ENCODE measurements around the gene MTARC2. TPM values are rescaled to one million over a fixed set of nuclear protein-coding genes. Genes with fewer than 3 reads are reported as not detected.

MTARC2 gene
- total RNA-seq, 2 donors from 2014 or later: 12.3 to 14.5 TPM

- H3K27me3 ChIP-seq (ENCODE audit: control insufficient read depth, insufficient read depth, low read length, poor library complexity, severe bottlenecking): no peaks in the 10 kb centered on the region
- peak; percentile 46 for DNase-seq
- H3K27ac ChIP-seq (ENCODE audit: low read depth, low read length): peak overlapping the region; percentile 38
- Mint-ChIP-seq H3K27me3 (ENCODE audit: insufficient read depth) (no peaks in the 10 kb centered on the region), H3K36me3 (ENCODE audit: low read depth) (peaks cover 53% of the 10 kb centered on the region), H3K4me3 (no peak overlapping the region), H3K9me3 (no peaks in the 10 kb centered on the region), H3K4me1 (no peaks in the 10 kb centered on the region), H3K27ac (no peak overlapping the region)
- 81 to 83% methylated on average over 4 to 11 of the region's 11 CpGs for WGBS, 2 experiments (ENCODE audit: insufficient coverage in 1 of 2, insufficient read length in 1 of 2)
- H3K36me3 ChIP-seq (ENCODE audit: control insufficient read depth, insufficient read depth, low read length): peaks cover 18% of the 10 kb centered on the region
- H3K4me1 ChIP-seq (ENCODE audit: control insufficient read depth, insufficient read depth, low read length): no peaks in the 10 kb centered on the region
- no peak overlapping the region for H3K4me3 ChIP-seq (ENCODE audit: low read length)
- TF ChIP-seq CTCF (conservative IDR thresholded peaks at IDR 0.05): no peak
- H3K9ac ChIP-seq (ENCODE audit: extremely low read depth, low read length, poor library complexity, severe bottlenecking): no peak overlapping the region
- H3K9me3 ChIP-seq (ENCODE audit: control insufficient read depth, low read length): no peaks in the 10 kb centered on the region
Observed at GRCh38 chr1:220808345-220809186, 60.4 kb downstream of the MTARC2 start.

GRCh38 chr1:220809187-220809550 lies 61.0 kb downstream of the MTARC2 start:
- no peak overlapping the region for H3K4me3 ChIP-seq (ENCODE audit: low read length)
- no peak for TF ChIP-seq CTCF (conservative IDR thresholded peaks at IDR 0.05)
- H3K27me3 Mint-ChIP-seq (ENCODE audit: insufficient read depth): no peaks in the 10 kb centered on the region
- H3K27me3 ChIP-seq (ENCODE audit: control insufficient read depth, insufficient read depth, low read length, poor library complexity, severe bottlenecking): no peaks in the 10 kb centered on the region
- DNase-seq: peak; percentile 13
- 95 to 100% methylated on average over 1 to 5 of the region's 6 CpGs for WGBS, 2 experiments (ENCODE audit: insufficient coverage in 1 of 2, insufficient read length in 1 of 2)
- H3K36me3 ChIP-seq (ENCODE audit: control insufficient read depth, insufficient read depth, low read length): peaks cover 19% of the 10 kb centered on the region
- peaks cover 57% of the 10 kb centered on the region for H3K36me3 Mint-ChIP-seq (ENCODE audit: low read depth)
- H3K4me1 Mint-ChIP-seq: no peaks in the 10 kb centered on the region
- no peak overlapping the region for H3K9ac ChIP-seq (ENCODE audit: extremely low read depth, low read length, poor library complexity, severe bottlenecking)
- no peaks in the 10 kb centered on the region for H3K4me1 ChIP-seq (ENCODE audit: control insufficient read depth, insufficient read depth, low read length)
- H3K9me3 ChIP-seq (ENCODE audit: control insufficient read depth, low read length): no peaks in the 10 kb centered on the region
- no peak overlapping the region for H3K4me3 Mint-ChIP-seq
- peak overlapping the region; percentile 38 for H3K27ac ChIP-seq (ENCODE audit: low read depth, low read length)
- no peaks in the 10 kb centered on the region for H3K9me3 Mint-ChIP-seq
- no peak overlapping the region for H3K27ac Mint-ChIP-seq

GRCh38 chr1:220809704-220810103 lies 61.6 kb downstream of the MTARC2 start:
- H3K9me3 Mint-ChIP-seq: no peaks in the 10 kb centered on the region
- DNase-seq: peak; percentile 48
- H3K36me3 ChIP-seq (ENCODE audit: control insufficient read depth, insufficient read depth, low read length): peaks cover 19% of the 10 kb centered on the region

More at GRCh38 chr1:220809704-220810103, 61.6 kb downstream of the MTARC2 start:
- no peak overlapping the region for H3K4me3 ChIP-seq (ENCODE audit: low read length)
- H3K4me1 Mint-ChIP-seq: no peaks in the 10 kb centered on the region
- H3K9me3 ChIP-seq (ENCODE audit: control insufficient read depth, low read length): no peaks in the 10 kb centered on the region
- no peak overlapping the region for H3K27ac ChIP-seq (ENCODE audit: low read depth, low read length)
- H3K9ac ChIP-seq (ENCODE audit: extremely low read depth, low read length, poor library complexity, severe bottlenecking): no peak overlapping the region
- H3K4me1 ChIP-seq (ENCODE audit: control insufficient read depth, insufficient read depth, low read length): no peaks in the 10 kb centered on the region
- H3K27me3 ChIP-seq (ENCODE audit: control insufficient read depth, insufficient read depth, low read length, poor library complexity, severe bottlenecking): no peaks in the 10 kb centered on the region
- peaks cover 61% of the 10 kb centered on the region for H3K36me3 Mint-ChIP-seq (ENCODE audit: low read depth)
- H3K4me3 Mint-ChIP-seq: no peak overlapping the region
- no peak overlapping the region for H3K27ac Mint-ChIP-seq
- TF ChIP-seq CTCF (conservative IDR thresholded peaks at IDR 0.05): no peak
- WGBS, 2 experiments (ENCODE audit: insufficient coverage in 1 of 2, insufficient read length in 1 of 2): 88 to 93% methylated on average over 7 to 8 of the region's 8 CpGs
- H3K27me3 Mint-ChIP-seq (ENCODE audit: insufficient read depth): no peaks in the 10 kb centered on the region
